ENCODE measurements around the gene IHH.

DNA sequence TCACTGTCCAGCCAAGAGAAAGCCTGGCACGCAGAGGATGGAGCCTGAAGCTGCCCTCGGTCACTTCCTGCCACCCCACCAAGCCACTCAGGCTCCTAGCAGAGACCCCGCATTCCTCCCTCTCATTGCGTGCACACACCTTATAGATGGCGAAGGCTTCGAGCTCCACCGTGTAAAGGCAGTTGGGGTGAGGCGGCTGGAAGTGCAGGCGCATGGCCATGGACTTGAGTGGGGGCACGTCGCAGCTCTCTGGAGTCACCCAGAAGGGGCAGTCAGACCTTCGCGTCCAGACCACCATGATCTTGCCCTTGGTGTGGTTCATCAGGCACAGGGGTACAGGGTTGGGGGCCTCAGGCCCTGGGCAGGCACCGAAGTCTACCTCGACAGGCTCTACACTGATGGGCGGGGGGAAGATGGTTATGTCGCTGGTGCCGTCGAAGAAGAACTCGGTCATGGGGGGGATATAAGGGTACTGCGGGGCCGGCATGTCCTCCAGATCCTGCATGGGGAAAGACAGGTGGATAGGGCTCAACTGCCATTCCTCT, 33.1 kb downstream of the IHH start:
- TF ChIP-seq, protein P1, sequence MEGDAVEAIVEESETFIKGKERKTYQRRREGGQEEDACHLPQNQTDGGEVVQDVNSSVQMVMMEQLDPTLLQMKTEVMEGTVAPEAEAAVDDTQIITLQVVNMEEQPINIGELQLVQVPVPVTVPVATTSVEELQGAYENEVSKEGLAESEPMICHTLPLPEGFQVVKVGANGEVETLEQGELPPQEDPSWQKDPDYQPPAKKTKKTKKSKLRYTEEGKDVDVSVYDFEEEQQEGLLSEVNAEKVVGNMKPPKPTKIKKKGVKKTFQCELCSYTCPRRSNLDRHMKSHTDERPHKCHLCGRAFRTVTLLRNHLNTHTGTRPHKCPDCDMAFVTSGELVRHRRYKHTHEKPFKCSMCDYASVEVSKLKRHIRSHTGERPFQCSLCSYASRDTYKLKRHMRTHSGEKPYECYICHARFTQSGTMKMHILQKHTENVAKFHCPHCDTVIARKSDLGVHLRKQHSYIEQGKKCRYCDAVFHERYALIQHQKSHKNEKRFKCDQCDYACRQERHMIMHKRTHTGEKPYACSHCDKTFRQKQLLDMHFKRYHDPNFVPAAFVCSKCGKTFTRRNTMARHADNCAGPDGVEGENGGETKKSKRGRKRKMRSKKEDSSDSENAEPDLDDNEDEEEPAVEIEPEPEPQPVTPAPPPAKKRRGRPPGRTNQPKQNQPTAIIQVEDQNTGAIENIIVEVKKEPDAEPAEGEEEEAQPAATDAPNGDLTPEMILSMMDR (IDR thresholded peaks at IDR 0.05) = no peak
- TF ChIP-seq POLR2A (IDR thresholded peaks at IDR 0.05) = no peak
- no peak for TF ChIP-seq EP300 (IDR thresholded peaks at IDR 0.05)

All from tibial nerve (tissue), 4 donors.